GM21529 (cell line): ENCODE results near the gene SIM2.

Experiments used
- ATAC-seq: cut with Tn5 transposase; IDR thresholded peaks from one replicate; pipeline ENCODE4 v1.9.1; 2021; ENCODE audit not compliant: unreplicated experiment

Gene SIM2

GRCh38 chr21:36733857-36734256, 34.9 kb downstream of the SIM2 start:
- ATAC-seq, result no peak

- no peak for ATAC-seq
Observed at GRCh38 chr21:36734367-36735200, 35.7 kb downstream of the SIM2 start.

- no peak for ATAC-seq
Observed at GRCh38 chr21:36735201-36735515, 36.2 kb downstream of the SIM2 start.

GRCh38 chr21:36735724-36736320, 36.9 kb downstream of the SIM2 start:
- ATAC-seq, result no peak

GRCh38 chr21:36738489-36739126, 39.7 kb downstream of the SIM2 start:
- no peak for ATAC-seq

GRCh38 chr21:36741506-36741905, 42.6 kb downstream of the SIM2 start:
- no peak for ATAC-seq

- no peak for ATAC-seq
Observed at GRCh38 chr21:36743008-36743407, 44.1 kb downstream of the SIM2 start.

- ATAC-seq, result no peak
Observed at GRCh38 chr21:36743446-36743845, 44.5 kb downstream of the SIM2 start.

- no peak for ATAC-seq
Observed at GRCh38 chr21:36744190-36744559, 45.3 kb downstream of the SIM2 start.

GRCh38 chr21:36744560-36745231, 45.8 kb downstream of the SIM2 start:
- no peak for ATAC-seq

- no peak for ATAC-seq
Observed at GRCh38 chr21:36745459-36745858, 46.5 kb downstream of the SIM2 start.

GRCh38 chr21:36747041-36747814, 48.3 kb downstream of the SIM2 start:
- ATAC-seq, result no peak

- no peak for ATAC-seq
Observed at GRCh38 chr21:36747815-36748383, 49.0 kb downstream of the SIM2 start.

GRCh38 chr21:36749935-36750575, 51.1 kb downstream of the SIM2 start:
- ATAC-seq, result no peak

- no peak for ATAC-seq
Observed at GRCh38 chr21:36750576-36750959, 51.7 kb downstream of the SIM2 start.

- no peak for ATAC-seq
Observed at GRCh38 chr21:36751383-36751782, 52.5 kb downstream of the SIM2 start.

GRCh38 chr21:36753556-36753955, 54.6 kb downstream of the SIM2 start:
- no peak for ATAC-seq

GRCh38 chr21:36754241-36754898, 55.5 kb downstream of the SIM2 start:
- ATAC-seq, result no peak

- no peak for ATAC-seq
Observed at GRCh38 chr21:36756527-36756926, 57.6 kb downstream of the SIM2 start.

- ATAC-seq, result no peak
Observed at GRCh38 chr21:36757196-36757595, 58.3 kb downstream of the SIM2 start.
